Stimulated activated CD4-positive, alpha-beta T cell treated with anti-CD3 and anti-CD28 coated beads, TNF-alpha, amount 100 ng/mL, for 48 hours (primary cell): Measurements from ENCODE around the gene ME3.
A peak's percentile ranks its signal among the peaks of the same experiment; 100 is the strongest.

Experiments used
- DNase-seq, 3 donors: peaks; one replicate each; pipeline ENCODE4 v3.0.0-alpha.2; 2020; ENCODE audit warnings: low read depth in 3 of 3

Gene ME3

GRCh38 chr11:86672007-86672621 lies at the start of gene ME3:
Gene ME3 (minus strand): TSS chr11:86672616.
- peak; percentile 26 to 44 (median 36) for DNase-seq

- no peak for DNase-seq
These were observed 49.6 kb upstream of the ME3 start for GRCh38 chr11:86722006-86722405.

- no peak for DNase-seq
These were observed 48.1 kb upstream of the ME3 start for GRCh38 chr11:86720546-86720945.

GRCh38 chr11:86719781-86720463 lies 47.5 kb upstream of the ME3 start:
- DNase-seq: no peak

- no peak for DNase-seq
These were observed 46.6 kb upstream of the ME3 start for GRCh38 chr11:86718999-86719398.

GRCh38 chr11:86718521-86718920 lies 46.1 kb upstream of the ME3 start:
- no peak for DNase-seq

- DNase-seq: no peak
These were observed 45.5 kb upstream of the ME3 start for GRCh38 chr11:86717817-86718501.

- no peak for DNase-seq
These were observed 43.2 kb upstream of the ME3 start for GRCh38 chr11:86715611-86716010.

GRCh38 chr11:86713552-86713951 lies 41.1 kb upstream of the ME3 start:
- DNase-seq: no peak

- no peak for DNase-seq
These were observed 38.5 kb upstream of the ME3 start for GRCh38 chr11:86710936-86711335.

GRCh38 chr11:86708669-86709068 lies 36.3 kb upstream of the ME3 start:
- DNase-seq: no peak

GRCh38 chr11:86706338-86707131 lies 34.1 kb upstream of the ME3 start:
- DNase-seq: no peak

GRCh38 chr11:86704710-86705109 lies 32.3 kb upstream of the ME3 start:
- no peak for DNase-seq

- DNase-seq: no peak
These were observed 31.6 kb upstream of the ME3 start for GRCh38 chr11:86703987-86704386.

- no peak for DNase-seq
These were observed 30.0 kb upstream of the ME3 start for GRCh38 chr11:86702220-86702983.

GRCh38 chr11:86699040-86699791 lies 26.8 kb upstream of the ME3 start:
- no peak for DNase-seq

- no peak for DNase-seq
These were observed 26.2 kb upstream of the ME3 start for GRCh38 chr11:86698639-86699038.

- no peak for DNase-seq
These were observed 24.0 kb upstream of the ME3 start for GRCh38 chr11:86696451-86696850.

- DNase-seq: no peak
These were observed 23.6 kb upstream of the ME3 start for GRCh38 chr11:86696004-86696403.

- DNase-seq: no peak
These were observed 23.0 kb upstream of the ME3 start for GRCh38 chr11:86695373-86695772.

- no peak for DNase-seq
These were observed 21.1 kb upstream of the ME3 start for GRCh38 chr11:86693518-86693917.
